Thoracic aorta (tissue), 2 donors: ENCODE data around the gene NFKBIL1. TPM values are rescaled to one million over a fixed set of nuclear protein-coding genes. Genes with fewer than 3 reads are reported as not detected.
A peak's percentile ranks its signal among the peaks of the same experiment; 100 is the strongest.
"Not testable (repeated sequence)": the region's sequence is repeated elsewhere in the genome, so short reads cannot be mapped to it uniquely, and the experiment has no call there.

ENCODE experiments used
- ATAC-seq: fragments of 150-250 bp; one replicate; pipeline ENCODE4 v1.8.0; 2017; ENCODE audit warnings: low read depth; ENCODE audit not compliant: insufficient number of reproducible peaks, low FRiP score
- DNase-seq: peaks from one replicate; pipeline ENCODE4 v3.0.0-alpha.2; 2020; ENCODE audit warnings: low spot score
- H3K27ac ChIP-seq, 2 donors: fragments of 200-600 bp; sonication (generic); 1 replicate in 1 of 2; 2 replicates in 1 of 2; pipeline ENCODE4 v1.5.1; 2016; ENCODE audit warnings: mild to moderate bottlenecking in 2 of 2, moderate library complexity in 2 of 2
- H3K27me3 ChIP-seq: fragments of 200-600 bp; sonication (generic); replicated peaks from 2 replicates; pipeline ENCODE4 v1.6.0; 2016; ENCODE audit warnings: mild to moderate bottlenecking; ENCODE audit not compliant: insufficient read depth
- H3K36me3 ChIP-seq: fragments of 200-600 bp; sonication (generic); one replicate; pipeline ENCODE4 v1.5.1; 2016
- H3K4me1 ChIP-seq, 2 donors: fragments of 200-600 bp; sonication (generic); 1 replicate in 1 of 2; 2 replicates in 1 of 2; pipeline versions ENCODE4 v1.5.1 to v1.6.0; 2016; ENCODE audit warnings: low read depth in 2 of 2, mild to moderate bottlenecking in 1 of 2; ENCODE audit not compliant: control insufficient read depth in 1 of 2
- H3K4me3 ChIP-seq: fragments of 200-600 bp; sonication (generic); 2 replicates; pipeline ENCODE4 v1.5.1; 2016; ENCODE audit warnings: mild to moderate bottlenecking
- H3K9me3 ChIP-seq: fragments of 200-600 bp; sonication (generic); 2 replicates; pipeline ENCODE4 v1.5.1; 2016
- total RNA-seq, 2 donors: library from RNA; depleted of rRNA; stranded (reverse); fragments of >200 nt; gene quantifications; one replicate each; pipeline versions ENCODE4 v1.1.0 to v1.2.3, GENCODE V29; 2016
- TF ChIP-seq, protein P1 (sequence below): fragments of 200-600 bp; sonication (generic); IDR thresholded peaks from one replicate; pipeline ENCODE4 v1.5.1; 2019; ENCODE audit warnings: antibody characterized with exemption

The NFKBIL1 gene
- total RNA-seq, 2 donors from 2014 or later, result 23.8 to 24.2 TPM

- H3K27me3 ChIP-seq, result no peaks in the 10 kb centered on the region
- H3K27ac ChIP-seq, result no peak overlapping the region
- no peak overlapping the region for H3K4me3 ChIP-seq
- H3K36me3 ChIP-seq, result peaks cover 6% of the 10 kb centered on the region
- ATAC-seq (no peak), DNase-seq (no peak)
- TF ChIP-seq, protein P1, sequence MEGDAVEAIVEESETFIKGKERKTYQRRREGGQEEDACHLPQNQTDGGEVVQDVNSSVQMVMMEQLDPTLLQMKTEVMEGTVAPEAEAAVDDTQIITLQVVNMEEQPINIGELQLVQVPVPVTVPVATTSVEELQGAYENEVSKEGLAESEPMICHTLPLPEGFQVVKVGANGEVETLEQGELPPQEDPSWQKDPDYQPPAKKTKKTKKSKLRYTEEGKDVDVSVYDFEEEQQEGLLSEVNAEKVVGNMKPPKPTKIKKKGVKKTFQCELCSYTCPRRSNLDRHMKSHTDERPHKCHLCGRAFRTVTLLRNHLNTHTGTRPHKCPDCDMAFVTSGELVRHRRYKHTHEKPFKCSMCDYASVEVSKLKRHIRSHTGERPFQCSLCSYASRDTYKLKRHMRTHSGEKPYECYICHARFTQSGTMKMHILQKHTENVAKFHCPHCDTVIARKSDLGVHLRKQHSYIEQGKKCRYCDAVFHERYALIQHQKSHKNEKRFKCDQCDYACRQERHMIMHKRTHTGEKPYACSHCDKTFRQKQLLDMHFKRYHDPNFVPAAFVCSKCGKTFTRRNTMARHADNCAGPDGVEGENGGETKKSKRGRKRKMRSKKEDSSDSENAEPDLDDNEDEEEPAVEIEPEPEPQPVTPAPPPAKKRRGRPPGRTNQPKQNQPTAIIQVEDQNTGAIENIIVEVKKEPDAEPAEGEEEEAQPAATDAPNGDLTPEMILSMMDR, result no peak
- no peaks in the 10 kb centered on the region for H3K9me3 ChIP-seq
- H3K4me1 ChIP-seq, result peaks cover 24 to 41% of the 10 kb centered on the region in 2 donors
These were observed 2.7 kb upstream of the NFKBIL1 start for GRCh38 chr6:31544676-31545075.

DNA sequence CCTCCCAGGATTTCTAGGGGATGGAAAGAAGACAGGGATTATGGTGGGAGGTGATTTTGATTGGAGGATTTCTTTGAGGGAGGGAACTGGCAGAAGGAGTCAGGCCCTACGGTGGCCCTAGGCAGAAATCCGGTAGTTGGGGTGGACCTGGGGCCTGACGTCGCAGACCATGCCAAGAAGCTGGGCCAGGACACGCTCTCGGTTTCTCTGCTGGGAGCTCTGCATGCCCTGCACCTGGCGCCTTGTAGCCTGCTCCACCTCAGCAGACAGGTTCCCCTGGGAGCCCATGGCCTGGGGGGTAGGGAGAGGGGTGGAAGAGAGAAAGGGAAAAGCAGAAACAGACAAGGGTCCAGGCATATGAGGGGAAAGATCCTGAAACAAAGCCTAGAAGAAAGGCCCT, 2.1 kb upstream of the NFKBIL1 start:
- Histone ChIP-seq H3K36me3 (peaks cover 3% of the 10 kb centered on the region), H3K4me3 (no peak overlapping the region), H3K27me3 (no peaks in the 10 kb centered on the region), H3K27ac (no peak overlapping the region), H3K9me3 (no peaks in the 10 kb centered on the region), H3K4me1 (peaks cover 18 to 35% of the 10 kb centered on the region in 2 donors)
- ATAC-seq, result no peak
- TF ChIP-seq, protein P1, result no peak
- DNase-seq, result no peak

DNA sequence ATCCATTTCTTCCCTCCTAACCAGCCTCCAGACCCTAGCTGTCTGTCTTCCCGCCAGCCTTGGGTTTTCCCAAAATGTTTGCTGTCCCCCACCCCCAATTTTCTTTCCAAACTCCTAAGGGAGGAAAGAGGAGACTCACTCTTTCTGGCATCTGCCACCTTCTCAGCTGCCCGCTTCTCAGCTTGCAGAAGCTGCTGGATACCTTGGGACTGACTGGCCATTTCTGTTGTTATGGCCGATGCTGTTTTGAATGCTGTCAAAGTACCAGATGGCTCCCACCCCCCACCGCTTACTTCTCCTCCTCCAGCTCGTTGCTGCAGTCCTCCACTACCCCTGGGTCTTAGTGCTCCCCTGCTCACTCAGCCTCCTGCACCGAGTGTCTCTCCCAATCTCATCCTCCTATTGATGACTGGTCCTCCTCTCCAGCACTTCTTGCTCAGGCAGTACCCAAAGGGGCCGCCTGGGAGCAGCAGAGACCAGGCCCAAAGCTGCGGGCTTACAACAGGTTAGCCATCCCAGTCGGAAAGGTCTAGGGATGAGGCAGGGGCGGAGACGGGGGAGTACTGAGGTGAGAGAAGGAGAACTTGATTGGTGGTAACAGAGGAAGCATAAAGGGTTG, 960 bp upstream of the NFKBIL1 start, which contains the start of gene ATP6V1G2:
Gene ATP6V1G2, minus strand, starts transcription at position 270 of the 619 bp plus-strand sequence. Its CDS starts 49 bp downstream, at position 221.
- DNase-seq, result peak; percentile 67
- ATAC-seq, result peak; percentile 42
- H3K4me3 ChIP-seq, result peak within 1 kb of the TSS; percentile 74
- peaks cover 13 to 28% of the 10 kb centered on the region in 2 donors for H3K4me1 ChIP-seq
- no peaks in the 10 kb centered on the region for H3K27me3 ChIP-seq
- H3K36me3 ChIP-seq, result peaks cover 12% of the 10 kb centered on the region
- H3K9me3 ChIP-seq, result no peaks in the 10 kb centered on the region
- TF ChIP-seq, protein P1, result peak; percentile 97
- peak within 1 kb of the TSS; percentile 70 to 76 for H3K27ac ChIP-seq

GRCh38 chr6:31547727-31548543, 527 bp downstream of the NFKBIL1 start:
- Histone ChIP-seq H3K4me1 (peaks cover 9 to 23% of the 10 kb centered on the region in 2 donors), H3K27me3 (no peaks in the 10 kb centered on the region), H3K4me3 (peak overlapping the region; percentile 74), H3K9me3 (no peaks in the 10 kb centered on the region), H3K27ac (peak overlapping the region; percentile 70 to 76), H3K36me3 (peaks cover 15% of the 10 kb centered on the region)
- ATAC-seq (no peak), DNase-seq (no peak)
- TF ChIP-seq, protein P1, result no peak

- Histone ChIP-seq H3K4me1 (peaks cover 7 to 21% of the 10 kb centered on the region in 2 donors), H3K9me3 (no peaks in the 10 kb centered on the region), H3K36me3 (peaks cover 15% of the 10 kb centered on the region), H3K27me3 (no peaks in the 10 kb centered on the region), H3K27ac (peak overlapping the region in 1 of 2 donors; percentile 70), H3K4me3 (peak overlapping the region; percentile 74)
- DNase-seq (no peak), ATAC-seq (no peak)
- TF ChIP-seq, protein P1, result no peak
These were observed 1.1 kb downstream of the NFKBIL1 start for GRCh38 chr6:31548544-31548873.

GRCh38 chr6:31551371-31551770, 4.0 kb downstream of the NFKBIL1 start:
- not testable (repeated sequence) for H3K27ac ChIP-seq, H3K27me3 ChIP-seq, DNase-seq, ATAC-seq, H3K9me3 ChIP-seq, H3K4me3 ChIP-seq
- Histone ChIP-seq H3K4me1 (peaks cover 7 to 16% of the 10 kb centered on the region in 2 donors), H3K36me3 (peaks cover 18% of the 10 kb centered on the region)
